HEK293 (cell line): Measurements from ENCODE around the gene POLR3B.
"Not testable (repeated sequence)": the region's sequence is repeated elsewhere in the genome, so short reads cannot be mapped to it uniquely, and the experiment has no call there.

Experiments used
- CTCF ChIA-PET: fragments of 350-600 bp; formaldehyde crosslinking; extraction: SDS; loops from one replicate; lab custom pipeline; 2021; ENCODE audit warnings: antibody characterized with exemption; lab: Yijun Ruan, JAX
- POLR2A ChIA-PET: fragments of 300-600 bp; formaldehyde crosslinking; extraction: SDS; loops from one replicate; lab custom pipeline; 2020; ENCODE audit warnings: antibody characterized with exemption, inconsistent platforms; lab: Yijun Ruan, JAX
- H3K27ac ChIP-seq: fragments of 200-500 bp; sonication (Bioruptor generic); 2 replicates; pipeline ENCODE4 v1.5.1; 2014; ENCODE audit warnings: low read depth, low read length, control low read depth, inconsistent platforms; ENCODE audit errors: extremely low read depth
- H3K36me3 ChIP-seq, 2 experiments: fragments of 200-500 bp in 1 of 2; sonication (Bioruptor generic) in 1 of 2; 1 replicate in 1 of 2; 2 replicates in 1 of 2; pipeline ENCODE4 v1.5.1; 2014 to 2017; ENCODE audit warnings: inconsistent platforms in 2 of 2, low read length in 2 of 2; ENCODE audit not compliant: control insufficient read depth in 2 of 2, insufficient read depth in 1 of 2
- H3K4me1 ChIP-seq: fragments of 200-500 bp; sonication (Bioruptor generic); 2 replicates; pipeline ENCODE4 v1.5.1; 2014; ENCODE audit warnings: mild to moderate bottlenecking, low read length, inconsistent platforms; ENCODE audit not compliant: control insufficient read depth, insufficient read depth
- H3K4me3 ChIP-seq: 2 replicates; pipeline ENCODE4 v1.5.1; 2011; ENCODE audit warnings: low read depth, mild to moderate bottlenecking, control low read depth, low read length, moderate library complexity
- H3K9me3 ChIP-seq: fragments of 200-500 bp; sonication (Bioruptor generic); 2 replicates; pipeline ENCODE4 v1.5.1; 2014; ENCODE audit warnings: low read depth, low read length, inconsistent platforms; ENCODE audit not compliant: control insufficient read depth, insufficient read depth
- BCL11A ChIP-seq: fragments of 450-650 bp; formaldehyde crosslinking; IDR thresholded peaks from 2 replicates; pipeline ENCODE4 v1.5.1; 2016; ENCODE audit warnings: low read depth, missing biosample characterization, missing genetic modification characterization
- EGR2 ChIP-seq: fragments of 450-650 bp; formaldehyde crosslinking; IDR thresholded peaks from 2 replicates; pipeline ENCODE4 v1.5.1; 2016; ENCODE audit warnings: low read depth, missing biosample characterization, missing genetic modification characterization
- IKZF3 ChIP-seq: fragments of 450-650 bp; IDR thresholded peaks from 2 replicates; pipeline ENCODE4 v1.5.0; 2018; ENCODE audit warnings: missing biosample characterization, mild to moderate bottlenecking, missing genetic modification characterization, moderate library complexity
- INSM2 ChIP-seq: fragments of 450-650 bp; formaldehyde crosslinking; IDR thresholded peaks from 2 replicates; pipeline ENCODE4 v1.5.1; 2016; ENCODE audit warnings: missing biosample characterization, missing genetic modification characterization
- KLF10 ChIP-seq: fragments of 450-650 bp; IDR thresholded peaks from 2 replicates; pipeline ENCODE4 v1.5.1; 2018; ENCODE audit warnings: missing biosample characterization, mild to moderate bottlenecking, missing genetic modification characterization
- KLF7 ChIP-seq: fragments of 450-650 bp; formaldehyde crosslinking; IDR thresholded peaks from 2 replicates; pipeline ENCODE4 v1.5.1; 2016; ENCODE audit warnings: missing biosample characterization, missing genetic modification characterization, borderline replicate concordance
- ZBTB6 ChIP-seq: fragments of 450-650 bp; formaldehyde crosslinking; IDR thresholded peaks from 2 replicates; pipeline ENCODE4 v1.5.1; 2017; ENCODE audit warnings: missing biosample characterization, missing genetic modification characterization
- ZNF302 ChIP-seq: fragments of 450-650 bp; formaldehyde crosslinking; IDR thresholded peaks from 2 replicates; pipeline ENCODE4 v1.5.1; 2016; ENCODE audit warnings: missing biosample characterization, missing genetic modification characterization, low read depth
- ZNF354C ChIP-seq: fragments of 450-650 bp; formaldehyde crosslinking; IDR thresholded peaks from 2 replicates; pipeline ENCODE4 v1.5.1; 2016; ENCODE audit warnings: missing biosample characterization, missing genetic modification characterization, low read depth, borderline replicate concordance
- ZNF513 ChIP-seq: fragments of 450-650 bp; IDR thresholded peaks from 2 replicates; pipeline ENCODE4 v1.5.1; 2018; ENCODE audit warnings: missing biosample characterization, missing genetic modification characterization
- ZNF621 ChIP-seq: fragments of 450-650 bp; formaldehyde crosslinking; IDR thresholded peaks from 2 replicates; pipeline ENCODE4 v1.5.1; 2017; ENCODE audit warnings: missing biosample characterization, missing genetic modification characterization
- ZNF692 ChIP-seq: fragments of 450-650 bp; formaldehyde crosslinking; IDR thresholded peaks from 2 replicates; pipeline ENCODE4 v1.5.1; 2016; ENCODE audit warnings: missing biosample characterization, missing genetic modification characterization

Gene POLR3B

GRCh38 chr12:106378788-106379187 is 21.2 kb downstream of the POLR3B start:
- no peaks in the 10 kb centered on the region for H3K4me1 ChIP-seq
- ChIA-PET POLR2A (interaction anchor here (1.1 kb wide), 1 partner anchor 21 kb away, joined by 3 read pairs; no protein-coding TSS in a partner anchor), CTCF (interaction anchor here (0.7 to 2.1 kb wide), 6 partner anchors 16 to 541 kb away, joined by 3 to 9 read pairs (median 4); partner anchors contain the start of gene POLR3B)
- H3K36me3 ChIP-seq, result peaks cover 29 to 57% of the 10 kb centered on the region in 2 experiments
- TF ChIP-seq IKZF3 (tag by site-specific recombination), result no peak
- no peak for TF ChIP-seq ZNF621 (tag by site-specific recombination)
- no peak for TF ChIP-seq ZNF302 (tag by site-specific recombination)
- TF ChIP-seq ZBTB6, result no peak
- TF ChIP-seq ZNF692 (tag by site-specific recombination), result no peak
- no peak for TF ChIP-seq BCL11A (tag by site-specific recombination)
- no peak for TF ChIP-seq INSM2 (tag by site-specific recombination)
- no peak for TF ChIP-seq EGR2 (tag by site-specific recombination)
- no peaks in the 10 kb centered on the region for H3K9me3 ChIP-seq
- no peak overlapping the region for H3K27ac ChIP-seq
- no peak overlapping the region for H3K4me3 ChIP-seq

GRCh38 chr12:106380954-106381353 is 23.4 kb downstream of the POLR3B start:
- ChIA-PET CTCF (interaction anchor here (0.6 to 2.1 kb wide), 5 partner anchors 154 to 538 kb away, joined by 3 to 9 read pairs (median 3); no protein-coding TSS in a partner anchor), POLR2A (no interaction called here)
- H3K36me3 ChIP-seq, result peaks cover 32 to 57% of the 10 kb centered on the region in 2 experiments
- TF ChIP-seq ZNF354C (tag by site-specific recombination), result no peak
- TF ChIP-seq KLF10 (tag by site-specific recombination), result no peak
- TF ChIP-seq ZNF513 (tag by site-specific recombination), result no peak
- TF ChIP-seq KLF7 (tag by site-specific recombination), result no peak
- H3K4me3 ChIP-seq, result no peak overlapping the region
- H3K27ac ChIP-seq, result no peak overlapping the region
- H3K4me1 ChIP-seq, result no peaks in the 10 kb centered on the region
- H3K9me3 ChIP-seq, result no peaks in the 10 kb centered on the region

- H3K27ac ChIP-seq, H3K9me3 ChIP-seq, H3K4me3 ChIP-seq, CTCF ChIA-PET, POLR2A ChIA-PET, H3K4me1 ChIP-seq: not testable (repeated sequence)
- H3K36me3 ChIP-seq, result peaks cover 25 to 53% of the 10 kb centered on the region in 2 experiments
Measured at GRCh38 chr12:106381866-106382265, 24.3 kb downstream of the POLR3B start.
